CD4-positive, alpha-beta T cell treated with Interleukin-15 for 1 hour (primary cell): Measurements from ENCODE around the gene USP16.

Experiments used
- DNase-seq: peaks from one replicate; pipeline ENCODE4 v3.0.0-alpha.2; 2020

USP16 gene

DNA sequence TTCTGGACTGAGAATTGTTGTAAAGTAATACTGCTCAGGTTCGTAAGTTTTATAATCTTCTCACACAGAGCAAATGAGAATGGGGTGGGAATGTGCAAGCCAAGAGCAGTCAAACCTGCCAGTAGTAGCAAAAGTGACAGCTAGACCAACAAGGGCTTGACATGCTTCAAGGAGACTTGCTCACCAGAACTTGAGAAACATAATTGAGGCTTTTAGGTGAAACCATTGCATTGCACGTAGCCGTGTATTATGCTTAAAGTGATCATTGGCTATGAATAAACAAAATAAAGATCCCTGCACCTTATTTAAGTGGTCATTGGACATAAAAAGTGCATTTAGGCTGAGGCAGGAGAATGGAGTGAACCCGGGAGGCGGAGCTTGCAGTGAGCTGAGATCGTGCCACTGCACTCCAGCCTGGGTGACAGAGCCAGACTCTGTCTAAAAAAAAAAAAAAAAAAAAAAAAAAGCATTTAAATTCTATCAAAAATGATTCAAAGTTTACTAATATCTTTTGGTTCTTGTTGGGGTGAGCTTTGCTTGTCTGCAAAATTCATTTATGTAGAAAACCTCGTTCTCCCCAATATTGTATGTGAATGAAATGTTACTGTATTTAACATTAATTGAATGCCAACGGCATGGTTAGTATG is 60.8 kb downstream of the USP16 start:
- DNase-seq, result no peak

GRCh38 chr21:29091033-29091432 is 66.6 kb downstream of the USP16 start:
- DNase-seq, result no peak

GRCh38 chr21:29092102-29092959 is 67.9 kb downstream of the USP16 start:
- DNase-seq, result no peak

DNA sequence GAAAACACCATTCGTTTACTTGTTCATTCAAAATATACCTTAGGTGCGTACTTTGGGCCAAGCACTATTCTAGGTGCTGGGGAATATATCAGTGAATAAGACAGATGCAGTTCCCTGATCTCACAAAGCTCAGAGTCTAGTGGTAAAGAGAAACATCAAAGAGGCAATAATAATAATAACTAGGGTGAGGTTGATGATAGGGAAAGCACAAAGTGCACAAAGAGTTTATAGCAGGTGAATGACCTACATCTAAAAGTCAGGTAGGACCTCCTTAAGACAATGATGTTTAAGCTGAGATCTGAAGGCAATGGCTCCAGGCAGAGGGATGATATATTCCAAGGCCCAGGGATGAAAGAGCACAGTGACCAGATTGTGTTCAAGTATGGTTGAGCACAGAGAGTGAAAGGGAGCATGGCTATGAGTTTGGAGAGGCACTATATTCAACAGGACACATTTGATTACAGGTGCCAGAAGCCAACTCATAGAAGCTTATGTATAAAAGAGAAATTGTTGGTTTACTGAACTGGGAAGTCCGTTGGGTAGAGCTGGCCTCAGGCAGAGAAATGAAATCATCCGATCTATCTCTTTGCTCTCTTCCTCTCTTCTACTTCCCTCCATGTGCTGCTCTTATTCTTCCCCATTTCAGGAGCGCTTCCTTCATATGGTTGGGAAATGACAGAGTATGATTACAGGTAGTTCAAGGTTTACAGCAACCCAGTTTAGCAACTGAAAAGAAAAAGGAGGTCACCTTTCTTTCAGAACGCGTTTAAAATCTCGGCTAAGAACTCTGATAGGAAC is 71.9 kb downstream of the USP16 start:
- no peak for DNase-seq

GRCh38 chr21:29098156-29098555 is 73.7 kb downstream of the USP16 start:
- no peak for DNase-seq

GRCh38 chr21:29102791-29103257 is 78.4 kb downstream of the USP16 start:
- no peak for DNase-seq
